Stimulated activated naive B cell treated with anti-CD40 and anti-IgM and Interleukin-4, amounts not matched to agents 10 μg/mL and 1 μg/mL and 100 μg/mL, for 72 hours (primary cell): ENCODE measurements around the gene ABHD1.
"Not testable (repeated sequence)": the region's sequence is repeated elsewhere in the genome, so short reads cannot be mapped to it uniquely, and the experiment has no call there.

Source experiments
- ATAC-seq, 2 donors: fragments of 150-1000 bp; cut with Tn5 transposase; replicated peaks; 2 replicates each; pipeline ENCODE4 v1.10.0; 2021; ENCODE audit warnings: moderate library complexity in 1 of 2
- DNase-seq: peaks from one replicate; pipeline ENCODE4 v3.0.0; 2021
- H3K27ac Mint-ChIP-seq: one replicate; pipeline ENCODE4 v1.8.0; 2022; ENCODE audit warnings: mild to moderate bottlenecking, mixed read lengths
- H3K27me3 Mint-ChIP-seq, 2 donors: one replicate each; pipeline ENCODE4 v1.8.0; 2022; ENCODE audit warnings: mixed read lengths in 2 of 2
- H3K36me3 Mint-ChIP-seq, 2 donors: one replicate each; pipeline ENCODE4 v1.8.0; 2022; ENCODE audit warnings: mixed read lengths in 2 of 2, mild to moderate bottlenecking in 1 of 2
- H3K4me1 Mint-ChIP-seq, 2 donors: one replicate each; pipeline ENCODE4 v1.8.0; 2022; ENCODE audit warnings: mixed read lengths in 2 of 2, mild to moderate bottlenecking in 1 of 2
- H3K4me3 Mint-ChIP-seq, 2 donors: one replicate each; pipeline ENCODE4 v1.8.0; 2022; ENCODE audit warnings: mild to moderate bottlenecking in 2 of 2, mixed read lengths in 2 of 2, moderate library complexity in 1 of 2
- H3K9me3 Mint-ChIP-seq, 2 donors: one replicate each; pipeline ENCODE4 v1.8.0; 2022; ENCODE audit warnings: mixed read lengths in 2 of 2, mild to moderate bottlenecking in 1 of 2

The ABHD1 gene

DNA sequence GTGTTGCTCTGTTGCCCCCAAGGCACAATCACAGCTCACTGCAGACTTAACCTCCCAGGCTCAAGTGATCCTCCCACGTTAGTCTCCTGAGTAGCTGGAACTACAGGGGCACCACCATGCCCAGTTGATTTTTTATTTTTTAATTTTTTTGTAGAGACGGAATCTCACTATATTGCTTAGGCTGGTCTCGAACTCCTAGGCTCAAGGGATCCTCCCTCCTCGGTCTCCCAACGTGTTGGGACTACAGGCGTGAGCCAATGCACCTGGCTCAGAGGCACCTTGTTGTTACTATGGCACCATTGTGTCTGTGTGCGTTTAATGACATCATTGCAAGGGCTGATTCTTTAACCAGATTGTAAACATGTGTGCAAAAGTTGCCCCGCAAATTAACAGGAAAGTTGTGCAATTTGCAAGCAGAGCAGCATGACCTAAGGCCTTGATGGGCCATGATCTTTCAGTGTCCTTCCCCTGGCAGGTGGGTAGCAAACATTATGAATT is 47.8 kb downstream of the ABHD1 start:
- no peak for DNase-seq
- ATAC-seq = no peak
- H3K9me3 Mint-ChIP-seq = no peaks in the 10 kb centered on the region
- no peak overlapping the region for H3K4me3 Mint-ChIP-seq
- no peak overlapping the region for H3K27ac Mint-ChIP-seq
- H3K27me3 Mint-ChIP-seq = peaks cover 0 to 2% of the 10 kb centered on the region in 2 donors
- H3K4me1 Mint-ChIP-seq = peaks cover 5 to 19% of the 10 kb centered on the region in 2 donors
- H3K36me3 Mint-ChIP-seq = no peaks in the 10 kb centered on the region

GRCh38 chr2:27174638-27175037 is 51.0 kb downstream of the ABHD1 start:
- Mint-ChIP-seq H3K27me3 (peaks cover 5 to 10% of the 10 kb centered on the region in 2 donors), H3K9me3 (no peaks in the 10 kb centered on the region), H3K27ac (no peak overlapping the region), H3K4me3 (no peak overlapping the region), H3K4me1 (peaks cover 5 to 18% of the 10 kb centered on the region in 2 donors), H3K36me3 (no peaks in the 10 kb centered on the region)
- DNase-seq (no peak), ATAC-seq (no peak)

DNA sequence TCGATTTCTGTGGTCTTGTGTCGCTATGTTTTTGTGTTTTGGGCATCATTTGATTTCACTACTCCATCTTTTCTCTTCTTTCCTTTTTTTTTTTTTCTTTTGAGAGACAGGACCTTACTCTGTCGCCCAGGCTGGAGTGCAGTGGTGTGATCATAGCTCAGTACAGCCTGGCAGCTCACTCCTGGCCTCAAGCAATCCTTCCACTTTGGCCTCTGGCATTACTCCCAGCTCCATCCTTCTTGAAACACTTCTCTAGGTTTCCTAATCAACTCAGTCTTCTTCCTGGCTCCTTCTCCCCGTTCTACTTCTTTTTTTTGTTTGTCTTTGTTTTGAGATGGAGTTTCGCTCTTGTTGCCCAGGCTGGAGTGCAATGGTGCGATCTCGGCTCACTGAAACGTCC is 51.7 kb downstream of the ABHD1 start:
- Mint-ChIP-seq H3K27me3 (peaks cover 10 to 11% of the 10 kb centered on the region in 2 donors), H3K9me3 (no peaks in the 10 kb centered on the region), H3K4me1 (peaks cover 5 to 11% of the 10 kb centered on the region in 2 donors), H3K36me3 (no peaks in the 10 kb centered on the region), H3K4me3 (no peak overlapping the region), H3K27ac (no peak overlapping the region)
- no peak for ATAC-seq
- no peak for DNase-seq

GRCh38 chr2:27175781-27176180 is 52.2 kb downstream of the ABHD1 start:
- not testable (repeated sequence) for H3K9me3 Mint-ChIP-seq

GRCh38 chr2:27177441-27178351 is 54.1 kb downstream of the ABHD1 start:
- Mint-ChIP-seq H3K36me3 (no peaks in the 10 kb centered on the region), H3K27me3 (peaks cover 27 to 32% of the 10 kb centered on the region in 2 donors), H3K4me3 (no peak overlapping the region), H3K4me1 (peaks cover 0 to under 1% of the 10 kb centered on the region in 2 donors), H3K9me3 (no peaks in the 10 kb centered on the region), H3K27ac (no peak overlapping the region)
- ATAC-seq (no peak), DNase-seq (no peak)

More at GRCh38 chr2:27175781-27176180, 52.2 kb downstream of the ABHD1 start:
- H3K27me3 Mint-ChIP-seq = peaks cover 12 to 14% of the 10 kb centered on the region in 2 donors
- not testable (repeated sequence) for H3K4me3 Mint-ChIP-seq, H3K27ac Mint-ChIP-seq, DNase-seq, H3K36me3 Mint-ChIP-seq, H3K4me1 Mint-ChIP-seq, ATAC-seq

DNA sequence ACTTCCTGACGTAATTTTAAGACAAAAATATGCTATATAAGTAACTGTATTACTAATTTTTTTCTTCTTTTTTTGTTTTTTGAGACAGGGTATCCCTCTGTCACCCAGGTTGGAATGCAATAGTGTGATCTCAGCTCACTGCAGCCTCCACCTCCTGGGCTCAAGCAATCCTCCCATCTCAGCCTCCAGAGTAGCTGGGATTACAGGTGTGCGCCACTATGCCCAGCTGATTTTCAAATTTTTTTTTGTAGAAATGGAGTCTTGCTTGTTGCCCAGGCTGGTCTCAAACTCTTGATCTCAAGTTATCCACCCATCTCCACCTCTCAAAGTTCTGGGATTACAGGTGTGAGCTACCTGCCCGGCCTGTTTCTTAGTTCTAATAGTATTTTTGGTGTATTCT is 54.9 kb downstream of the ABHD1 start:
- DNase-seq = no peak
- Mint-ChIP-seq H3K27me3 (peaks cover 27 to 37% of the 10 kb centered on the region in 2 donors), H3K36me3 (no peaks in the 10 kb centered on the region), H3K9me3 (no peaks in the 10 kb centered on the region), H3K4me1 (no peaks in the 10 kb centered on the region), H3K4me3 (no peak overlapping the region), H3K27ac (no peak overlapping the region)
- ATAC-seq = no peak

GRCh38 chr2:27179344-27180000 is 55.9 kb downstream of the ABHD1 start:
- Mint-ChIP-seq H3K27ac (no peak overlapping the region), H3K9me3 (no peaks in the 10 kb centered on the region), H3K4me3 (no peak overlapping the region), H3K36me3 (no peaks in the 10 kb centered on the region), H3K4me1 (no peaks in the 10 kb centered on the region), H3K27me3 (peaks cover 27 to 42% of the 10 kb centered on the region in 2 donors)
- ATAC-seq (no peak), DNase-seq (no peak)
